Medulla oblongata (tissue), 1 donor: ENCODE data around the gene TMC1.
A peak's percentile ranks its signal among the peaks of the same experiment; 100 is the strongest.

Source experiments
- DNase-seq: peaks from one replicate; pipeline ENCODE4 v3.0.0-alpha.2; 2015; ENCODE audit errors: extremely low spot score

Gene TMC1

GRCh38 chr9:72871685-72872084, 350.3 kb downstream of the TMC1 start:
- no peak for DNase-seq

- no peak for DNase-seq
Measured at GRCh38 chr9:72872718-72873117, 351.3 kb downstream of the TMC1 start.

DNA sequence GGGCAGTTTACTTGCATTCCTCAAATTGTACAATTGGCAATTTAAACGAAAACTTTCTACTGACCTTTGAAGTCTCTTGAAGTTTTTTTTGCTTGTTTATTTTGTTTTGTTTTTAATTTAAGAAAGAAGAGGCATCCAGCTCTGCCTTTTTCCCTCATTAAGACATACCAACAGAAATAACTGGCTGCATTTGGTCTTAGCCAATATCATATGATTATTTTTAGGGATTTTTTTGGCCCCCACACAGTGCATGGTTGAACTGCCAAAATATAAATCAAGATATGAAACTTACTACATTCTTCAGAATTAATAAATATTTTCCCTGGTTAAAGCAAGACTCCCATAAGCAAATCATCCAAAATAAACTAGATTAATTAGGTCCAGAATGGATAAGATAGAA, 352.0 kb downstream of the TMC1 start:
- DNase-seq = no peak

- DNase-seq = no peak
Measured at GRCh38 chr9:72874344-72874743, 352.9 kb downstream of the TMC1 start.

GRCh38 chr9:72875221-72875620, 353.8 kb downstream of the TMC1 start:
- DNase-seq = no peak

GRCh38 chr9:72880821-72881220, 359.4 kb downstream of the TMC1 start:
- DNase-seq = no peak

- DNase-seq = peak; percentile 21
Measured at GRCh38 chr9:72882117-72882775, 360.8 kb downstream of the TMC1 start.

- DNase-seq = no peak
Measured at GRCh38 chr9:72883875-72884274, 362.5 kb downstream of the TMC1 start.

GRCh38 chr9:72884508-72884907, 363.1 kb downstream of the TMC1 start:
- DNase-seq = no peak
